Upper lobe of right lung (tissue), 1 donor: ENCODE results near the gene RALGPS1. TPM values are rescaled to one million over a fixed set of nuclear protein-coding genes. Genes with fewer than 3 reads are reported as not detected.

Experiments used
- ATAC-seq: fragments of 200-7000 bp; cut with Tn5 transposase; one replicate; pipeline ENCODE4 v1.9.1; 2020; ENCODE audit warnings: mild to moderate bottlenecking, moderate library complexity
- DNase-seq: peaks from one replicate; pipeline ENCODE4 v3.0.0-alpha.2; 2020
- H3K27ac ChIP-seq: fragments of 200-600 bp; one replicate; pipeline ENCODE4 v1.8.0; 2022
- H3K27me3 ChIP-seq: fragments of 200-600 bp; one replicate; pipeline ENCODE4 v1.8.0; 2022; ENCODE audit warnings: mild to moderate bottlenecking
- H3K36me3 ChIP-seq: fragments of 200-600 bp; one replicate; pipeline ENCODE4 v1.8.0; 2022
- H3K4me1 ChIP-seq: fragments of 200-600 bp; one replicate; pipeline ENCODE4 v1.8.0; 2022
- H3K4me3 ChIP-seq: fragments of 200-600 bp; one replicate; pipeline ENCODE4 v1.8.0; 2022; ENCODE audit warnings: mild to moderate bottlenecking
- H3K9me3 ChIP-seq: fragments of 200-600 bp; one replicate; pipeline ENCODE4 v1.8.0; 2022
- intact Hi-C: fragments of 100-400 bp; cut with DNase I; formaldehyde crosslinking; loops from one replicate; pipeline ENCODE4 v1.11.0; 2022
- total RNA-seq: library from RNA; stranded (reverse); fragmentation: NEBNext Ultra II Directional; extraction: Animal tissue kit (Norgen Biotek cat#: 25700); gene quantifications from one replicate; pipeline ENCODE4 v1.2.1, GENCODE V29; 2021
- TF ChIP-seq, protein P1 (sequence below): fragments of 200-600 bp; IDR thresholded peaks from one replicate; pipeline ENCODE4 v1.8.0; 2022; ENCODE audit warnings: antibody characterized with exemption
- donor health status: DM: no; HTN: yes; CAD: no; lungs with severe emphysema.

RALGPS1 gene
- total RNA-seq, 1 donor from 2014 or later: 15.9 TPM

- intact Hi-C loops: no loop called here
- Histone ChIP-seq H3K27ac (no peak overlapping the region), H3K36me3 (peaks cover 11% of the 10 kb centered on the region), H3K27me3 (no peaks in the 10 kb centered on the region), H3K4me3 (no peak overlapping the region), H3K4me1 (peaks cover 6% of the 10 kb centered on the region), H3K9me3 (no peaks in the 10 kb centered on the region)
- DNase-seq: no peak
- TF ChIP-seq, protein P1, sequence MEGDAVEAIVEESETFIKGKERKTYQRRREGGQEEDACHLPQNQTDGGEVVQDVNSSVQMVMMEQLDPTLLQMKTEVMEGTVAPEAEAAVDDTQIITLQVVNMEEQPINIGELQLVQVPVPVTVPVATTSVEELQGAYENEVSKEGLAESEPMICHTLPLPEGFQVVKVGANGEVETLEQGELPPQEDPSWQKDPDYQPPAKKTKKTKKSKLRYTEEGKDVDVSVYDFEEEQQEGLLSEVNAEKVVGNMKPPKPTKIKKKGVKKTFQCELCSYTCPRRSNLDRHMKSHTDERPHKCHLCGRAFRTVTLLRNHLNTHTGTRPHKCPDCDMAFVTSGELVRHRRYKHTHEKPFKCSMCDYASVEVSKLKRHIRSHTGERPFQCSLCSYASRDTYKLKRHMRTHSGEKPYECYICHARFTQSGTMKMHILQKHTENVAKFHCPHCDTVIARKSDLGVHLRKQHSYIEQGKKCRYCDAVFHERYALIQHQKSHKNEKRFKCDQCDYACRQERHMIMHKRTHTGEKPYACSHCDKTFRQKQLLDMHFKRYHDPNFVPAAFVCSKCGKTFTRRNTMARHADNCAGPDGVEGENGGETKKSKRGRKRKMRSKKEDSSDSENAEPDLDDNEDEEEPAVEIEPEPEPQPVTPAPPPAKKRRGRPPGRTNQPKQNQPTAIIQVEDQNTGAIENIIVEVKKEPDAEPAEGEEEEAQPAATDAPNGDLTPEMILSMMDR: no peak
- no peak for ATAC-seq
Measured at GRCh38 chr9:127085186-127085585, 170.6 kb downstream of the RALGPS1 start.

DNA sequence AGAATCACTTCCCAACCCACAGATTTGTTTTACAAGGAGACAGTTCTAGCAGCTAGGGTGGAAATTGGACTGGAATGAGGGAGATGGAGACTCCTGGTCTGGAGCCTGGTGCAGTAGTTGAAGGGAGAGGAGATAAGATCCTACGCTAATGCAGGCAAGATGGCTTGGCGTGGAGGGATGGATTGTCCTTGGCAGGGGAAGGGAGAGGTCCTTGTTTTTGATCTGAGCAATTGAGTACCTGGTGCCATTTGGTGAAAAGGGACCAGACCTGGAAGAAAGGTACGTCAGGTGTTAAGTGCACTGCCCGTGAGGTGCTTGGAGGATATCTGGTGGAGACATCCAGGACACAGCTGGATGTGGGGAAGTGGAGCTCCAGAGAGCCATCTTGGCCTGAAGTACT, 172.2 kb downstream of the RALGPS1 start:
- H3K36me3 ChIP-seq: peaks cover 11% of the 10 kb centered on the region

GRCh38 chr9:127087411-127087810, 172.8 kb downstream of the RALGPS1 start:
- TF ChIP-seq, protein P1: no peak
- Histone ChIP-seq H3K36me3 (peaks cover 11% of the 10 kb centered on the region), H3K27me3 (no peaks in the 10 kb centered on the region), H3K4me1 (peaks cover 6% of the 10 kb centered on the region), H3K4me3 (no peak overlapping the region), H3K27ac (no peak overlapping the region), H3K9me3 (no peaks in the 10 kb centered on the region)
- ATAC-seq (no peak), DNase-seq (no peak)
- intact Hi-C loops: no loop called here

More for the DNA sequence above, 172.2 kb downstream of the RALGPS1 start:
- intact Hi-C loops: no loop called here
- ATAC-seq (no peak), DNase-seq (no peak)
- Histone ChIP-seq H3K27me3 (no peaks in the 10 kb centered on the region), H3K27ac (no peak overlapping the region), H3K9me3 (no peaks in the 10 kb centered on the region), H3K4me1 (peaks cover 6% of the 10 kb centered on the region), H3K4me3 (no peak overlapping the region)
- TF ChIP-seq, protein P1: no peak

DNA sequence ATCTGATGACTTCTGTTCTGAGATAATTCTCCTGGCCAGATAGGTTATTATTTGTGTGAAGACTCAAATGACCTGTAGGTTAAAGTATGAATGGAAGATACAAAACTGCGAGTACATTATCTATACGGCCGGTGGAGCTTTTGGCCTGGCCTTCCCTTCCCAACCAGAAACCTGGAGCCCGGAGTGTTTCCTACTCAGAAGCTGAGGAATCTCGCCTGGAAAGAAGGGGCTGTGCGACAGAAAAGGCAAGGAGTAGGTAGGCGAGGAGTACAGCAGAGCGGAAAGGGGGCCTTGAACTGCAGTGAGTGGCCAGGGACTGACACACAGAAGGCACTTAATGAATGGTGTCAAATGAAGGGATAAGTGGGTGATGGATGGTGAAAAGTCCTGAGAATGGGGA, 173.3 kb downstream of the RALGPS1 start:
- no peak overlapping the region for H3K27ac ChIP-seq
- DNase-seq: no peak
- intact Hi-C loops: no loop called here
- H3K4me3 ChIP-seq: no peak overlapping the region
- no peaks in the 10 kb centered on the region for H3K27me3 ChIP-seq
- no peak for ATAC-seq
- peaks cover 11% of the 10 kb centered on the region for H3K36me3 ChIP-seq
- H3K4me1 ChIP-seq: peaks cover 6% of the 10 kb centered on the region
- TF ChIP-seq, protein P1: no peak
- H3K9me3 ChIP-seq: no peaks in the 10 kb centered on the region

GRCh38 chr9:127088724-127089615, 174.4 kb downstream of the RALGPS1 start:
- intact Hi-C loops: no loop called here
- H3K27me3 ChIP-seq: no peaks in the 10 kb centered on the region
- peaks cover 11% of the 10 kb centered on the region for H3K36me3 ChIP-seq
- no peak overlapping the region for H3K4me3 ChIP-seq
- DNase-seq (no peak), ATAC-seq (no peak)
- H3K27ac ChIP-seq: no peak overlapping the region
- TF ChIP-seq, protein P1: no peak
- H3K4me1 ChIP-seq: no peaks in the 10 kb centered on the region
- no peaks in the 10 kb centered on the region for H3K9me3 ChIP-seq
